Caco-2 (cell line): ENCODE measurements around the gene GALNT12. TPM values are rescaled to one million over a fixed set of nuclear protein-coding genes. Genes with fewer than 3 reads are reported as not detected.

ENCODE experiments used
- BruUV-seq: library from RNA; stranded (reverse); fragments of 400-500 nt; replicated peaks from 2 replicates; lab custom pipeline; 2021; lab: Mats Ljungman, UMichigan
- CTCF ChIA-PET: fragments of 300-600 bp; sonication (Branson Sonifier 250); formaldehyde crosslinking; loops from one replicate; lab custom pipeline; 2022; ENCODE audit warnings: antibody characterized with exemption; lab: Charles Lee
- POLR2A ChIA-PET: fragments of 300-600 bp; sonication (Branson Sonifier 250); formaldehyde crosslinking; loops from one replicate; lab custom pipeline; 2022; ENCODE audit warnings: antibody characterized with exemption; lab: Charles Lee
- DNase-seq, 2 experiments: peaks; one replicate each; pipeline versions ENCODE4 v3.0.0 to v3.0.0-alpha.2; 2020 to 2022
- H3K27me3 ChIP-seq: replicated peaks from 2 replicates; pipeline ENCODE4 v1.6.0; 2011; ENCODE audit warnings: low read length; ENCODE audit not compliant: control insufficient read depth, insufficient read depth
- H3K36me3 ChIP-seq: 2 replicates; pipeline ENCODE4 v1.5.1; 2011; ENCODE audit warnings: low read length; ENCODE audit not compliant: control insufficient read depth, insufficient read depth
- H3K4me1 ChIP-seq: fragments of 250-450 bp; sonication (Bioruptor Pico); 2 replicates; pipeline ENCODE4 v1.5.1; 2020; ENCODE audit warnings: mild to moderate bottlenecking
- H3K4me3 ChIP-seq: 2 replicates; pipeline ENCODE4 v1.5.1; 2011; ENCODE audit warnings: low read depth, mild to moderate bottlenecking, control low read depth, low read length
- H3K9me3 ChIP-seq: fragments of 250-450 bp; sonication (Bioruptor Pico); 2 replicates; pipeline ENCODE4 v1.5.1; 2020; ENCODE audit warnings: mild to moderate bottlenecking, moderate library complexity
- H3K27ac Mint-ChIP-seq: one replicate; pipeline ENCODE4 v1.8.0; 2022; ENCODE audit warnings: mixed read lengths; ENCODE audit not compliant: unreplicated experiment
- H3K27me3 Mint-ChIP-seq: one replicate; pipeline ENCODE4 v1.8.0; 2022; ENCODE audit warnings: mixed read lengths; ENCODE audit not compliant: insufficient read depth, unreplicated experiment
- H3K36me3 Mint-ChIP-seq: one replicate; pipeline ENCODE4 v1.8.0; 2022; ENCODE audit warnings: mild to moderate bottlenecking, mixed read lengths; ENCODE audit not compliant: insufficient read depth, unreplicated experiment
- H3K4me1 Mint-ChIP-seq: one replicate; pipeline ENCODE4 v1.8.0; 2022; ENCODE audit warnings: low read depth, mixed read lengths; ENCODE audit not compliant: unreplicated experiment
- H3K4me3 Mint-ChIP-seq: one replicate; pipeline ENCODE4 v1.8.0; 2022; ENCODE audit warnings: mild to moderate bottlenecking, moderate library complexity, mixed read lengths; ENCODE audit not compliant: unreplicated experiment
- H3K9me3 Mint-ChIP-seq: one replicate; pipeline ENCODE4 v1.8.0; 2022; ENCODE audit warnings: mixed read lengths; ENCODE audit not compliant: unreplicated experiment
- CTCF ChIP-seq, 2 experiments: fragments of 200-600 bp in 1 of 2; IDR thresholded peaks; 1 replicate in 1 of 2; 2 replicates in 1 of 2; pipeline versions ENCODE4 v1.5.1 to v1.8.0; 2011 to 2022; ENCODE audit warnings: antibody characterized with exemption in 1 of 2, control low read depth in 1 of 2, inconsistent platforms in 1 of 2, low read depth in 1 of 2, low read length in 1 of 2, mild to moderate bottlenecking in 1 of 2, moderate library complexity in 1 of 2; ENCODE audit not compliant: insufficient read depth in 1 of 2, severe bottlenecking in 1 of 2, unreplicated experiment in 1 of 2
- intact Hi-C: fragments of 100-400 bp; cut with micrococcal nuclease; formaldehyde crosslinking; loops from one replicate; pipeline ENCODE4 v1.10.0; 2022; ENCODE audit not compliant: unreplicated experiment
- total RNA-seq: library from RNA; stranded (reverse); gene quantifications from 2 replicates; pipeline ENCODE4 v1.2.3, GENCODE V29; 2022

The GALNT12 gene
- total RNA-seq, 1 experiment from 2014 or later: 3.6 TPM

DNA sequence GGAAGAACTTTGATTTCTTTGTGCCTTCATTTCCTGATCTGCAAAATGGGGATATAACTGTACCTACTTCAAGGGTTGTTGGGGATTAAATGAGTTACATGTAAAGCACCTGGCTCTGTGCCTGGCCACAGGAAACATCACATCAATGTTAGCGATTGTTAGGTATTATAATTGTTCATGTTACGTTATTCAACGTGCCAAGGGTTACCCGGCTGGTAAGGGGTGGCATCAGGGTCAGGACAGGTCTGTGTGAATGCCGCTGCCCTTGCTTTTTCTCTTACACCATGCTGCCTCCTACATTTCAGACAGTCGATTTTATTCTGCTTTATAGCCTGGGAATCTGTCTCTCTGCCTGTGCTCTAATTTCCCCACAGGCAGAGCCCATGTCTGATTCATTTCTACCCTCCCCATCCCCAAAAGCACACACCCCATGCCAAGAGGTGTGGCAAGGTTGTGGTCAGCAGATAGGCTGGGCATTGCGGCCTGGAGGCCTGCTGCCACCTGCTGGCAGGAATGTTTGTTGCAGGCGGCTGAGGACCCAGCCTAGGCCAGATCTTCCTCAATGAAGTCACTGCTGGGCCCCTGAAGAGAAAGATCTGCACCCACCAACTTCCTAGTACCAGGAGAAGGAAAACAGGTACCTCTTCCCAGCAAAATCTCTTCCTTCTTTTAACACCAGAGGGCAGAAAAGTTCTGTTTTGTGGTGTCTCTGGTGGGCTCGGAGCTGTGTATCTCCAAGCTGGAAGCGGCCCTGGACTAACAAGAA is 16.4 kb upstream of the GALNT12 start:
- Histone ChIP-seq H3K4me3 (no peak overlapping the region), H3K27me3 (no peaks in the 10 kb centered on the region), H3K4me1 (peaks cover 25% of the 10 kb centered on the region), H3K36me3 (no peaks in the 10 kb centered on the region; the same call in none of the 2 replicates), H3K9me3 (no peaks in the 10 kb centered on the region)
- ChIA-PET CTCF (interaction anchor here (0.9 to 1.9 kb wide), 2 partner anchors 12 to 15 kb away, joined by 4 to 8 read pairs; no protein-coding TSS in a partner anchor), POLR2A (no interaction called here)
- no peak overlapping the region for H3K4me3 Mint-ChIP-seq
- peaks cover 24% of the 10 kb centered on the region for H3K36me3 Mint-ChIP-seq
- no peaks in the 10 kb centered on the region for H3K9me3 Mint-ChIP-seq
- peaks cover 36% of the 10 kb centered on the region for H3K4me1 Mint-ChIP-seq
- peak; percentile 78 to 87 for DNase-seq
- no peaks in the 10 kb centered on the region for H3K27me3 Mint-ChIP-seq
- TF ChIP-seq CTCF (IDR thresholded peaks at IDR 0.05; ENCODE audit: insufficient read depth in 1 of 2, low read depth in 1 of 2, low read length in 1 of 2, severe bottlenecking in 1 of 2, unreplicated experiment in 1 of 2): peak; percentile 96 to 97
- no TSS peak for BruUV-seq
- intact Hi-C loops: loop anchor here (1.0 to 10.0 kb wide), 3 partner anchors 9 to 476 kb away; no protein-coding TSS in a partner anchor
- peak overlapping the region; percentile 76 for H3K27ac Mint-ChIP-seq

GRCh38 chr9:98791608-98792490 is 15.6 kb upstream of the GALNT12 start:
- no TSS peak for BruUV-seq
- peaks cover 25% of the 10 kb centered on the region for H3K4me1 ChIP-seq
- H3K9me3 ChIP-seq: no peaks in the 10 kb centered on the region
- H3K4me3 ChIP-seq: no peak overlapping the region
- ChIA-PET POLR2A (no interaction called here), CTCF (interaction anchor here (0.8 to 1.9 kb wide), 3 partner anchors 13 to 16 kb away, joined by 3 to 8 read pairs (median 4); no protein-coding TSS in a partner anchor)
- TF ChIP-seq CTCF (IDR thresholded peaks at IDR 0.05; ENCODE audit: insufficient read depth in 1 of 2, low read depth in 1 of 2, low read length in 1 of 2, severe bottlenecking in 1 of 2, unreplicated experiment in 1 of 2): no peak
- no peak for DNase-seq
- intact Hi-C loops: loop anchor here (1.0 to 10.0 kb wide), 3 partner anchors 10 to 477 kb away; no protein-coding TSS in a partner anchor
- Mint-ChIP-seq H3K4me3 (peak overlapping the region; percentile 23), H3K9me3 (no peaks in the 10 kb centered on the region), H3K4me1 (peaks cover 36% of the 10 kb centered on the region), H3K27me3 (no peaks in the 10 kb centered on the region), H3K27ac (peak overlapping the region; percentile 76), H3K36me3 (peaks cover 24% of the 10 kb centered on the region)
- no peaks in the 10 kb centered on the region for H3K27me3 ChIP-seq
- no peaks in the 10 kb centered on the region; the same call in none of the 2 replicates for H3K36me3 ChIP-seq

DNA sequence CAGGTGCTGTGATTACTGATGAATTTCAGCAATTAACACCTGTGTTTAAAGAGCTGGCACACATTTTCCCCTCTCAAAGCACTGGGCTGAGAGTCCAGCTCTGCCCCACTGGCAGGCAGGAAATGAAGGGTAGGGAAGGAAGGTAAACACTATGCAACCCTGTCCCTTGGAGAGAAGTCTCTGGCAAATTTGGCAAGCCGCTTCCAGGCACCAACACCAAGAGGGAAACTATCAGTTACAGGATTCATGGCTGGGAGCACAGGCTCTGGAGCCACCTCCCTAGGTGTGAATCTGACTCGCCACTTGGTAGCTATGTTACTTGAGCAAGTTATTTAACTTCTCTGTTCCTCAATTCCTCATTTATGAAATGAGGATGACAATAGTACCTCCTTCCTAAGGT is 14.4 kb upstream of the GALNT12 start:
- BruUV-seq: TSS peak; percentile 11
- Histone ChIP-seq H3K4me1 (peaks cover 25% of the 10 kb centered on the region), H3K27me3 (no peaks in the 10 kb centered on the region), H3K9me3 (no peaks in the 10 kb centered on the region), H3K36me3 (no peaks in the 10 kb centered on the region; the same call in none of the 2 replicates), H3K4me3 (no peak overlapping the region)
- no peak overlapping the region for H3K4me3 Mint-ChIP-seq
- H3K27ac Mint-ChIP-seq: peak overlapping the region; percentile 76
- ChIA-PET CTCF (interaction anchor here (0.6 to 1.9 kb wide), 4 partner anchors 11 to 54 kb away, joined by 3 to 8 read pairs (median 6); no protein-coding TSS in a partner anchor), POLR2A (no interaction called here)
- H3K4me1 Mint-ChIP-seq: peaks cover 29% of the 10 kb centered on the region
- H3K27me3 Mint-ChIP-seq: no peaks in the 10 kb centered on the region
- TF ChIP-seq CTCF (IDR thresholded peaks at IDR 0.05; ENCODE audit: insufficient read depth in 1 of 2, low read depth in 1 of 2, low read length in 1 of 2, severe bottlenecking in 1 of 2, unreplicated experiment in 1 of 2): no peak
- H3K36me3 Mint-ChIP-seq: peaks cover 13% of the 10 kb centered on the region
- DNase-seq: no peak
- H3K9me3 Mint-ChIP-seq: no peaks in the 10 kb centered on the region
- intact Hi-C loops: loop anchor here (10.0 kb wide), 1 partner anchor 418 kb away; no protein-coding TSS in a partner anchor
